Mammary epithelial cell (primary cell): ENCODE measurements around the gene GLDC.

Experiments
- CTCF ChIP-seq, 2 donors: IDR thresholded peaks in 1 of 2; conservative IDR thresholded peaks in 1 of 2; 2 replicates each; pipeline ENCODE4 v1.5.1; 2011 to 2012; ENCODE audit warnings: inconsistent platforms in 2 of 2, low read length in 2 of 2, mild to moderate bottlenecking in 2 of 2, control low read depth in 1 of 2, low read depth in 1 of 2; ENCODE audit not compliant: insufficient read depth in 1 of 2; ENCODE audit errors: extremely low read depth in 1 of 2
- EZH2 ChIP-seq: IDR thresholded peaks from 2 replicates; pipeline ENCODE4 v1.6.1; 2012; ENCODE audit warnings: low read length, inconsistent platforms, borderline replicate concordance

GRCh38 chr9:6616951-6617602 is 28.5 kb downstream of the GLDC start:
- no peak for TF ChIP-seq CTCF (conservative IDR thresholded peaks at IDR 0.05 in 1 of 2, IDR thresholded peaks at IDR 0.05 in 1 of 2; ENCODE audit: extremely low read depth in 1 of 2, insufficient read depth in 1 of 2, low read depth in 1 of 2, low read length in 2 of 2)
- TF ChIP-seq EZH2 = no peak
